K562 (cell line): ENCODE data around the gene KCP. TPM values are rescaled to one million over a fixed set of nuclear protein-coding genes. Genes with fewer than 3 reads are reported as not detected.
A peak's percentile ranks its signal among the peaks of the same experiment; 100 is the strongest.

Experiments
- BRD9 ChIP-seq: fragments of 450-650 bp; IDR thresholded peaks from 2 replicates; pipeline ENCODE4 v1.6.1; 2018; ENCODE audit warnings: low read depth; ENCODE audit not compliant: partially characterized antibody
- DNMT1 ChIP-seq: fragments of 450-650 bp; IDR thresholded peaks from 2 replicates; pipeline ENCODE4 v1.6.1; 2016; ENCODE audit warnings: antibody characterized with exemption, mild to moderate bottlenecking
- FOS ChIP-seq: IDR thresholded peaks from 3 replicates; pipeline ENCODE4 v1.6.1; 2011; ENCODE audit not compliant: insufficient read length; ENCODE audit errors: extremely low read depth
- HEY1 ChIP-seq: fragments of 250-450 bp; sonication (Bioruptor Pico); IDR thresholded peaks from 2 replicates; pipeline ENCODE4 v1.5.0; 2020; ENCODE audit warnings: mild to moderate bottlenecking, moderate library complexity, borderline replicate concordance
- JUN ChIP-seq, 2 experiments: sonication (generic) in 1 of 2; formaldehyde crosslinking in 1 of 2; IDR thresholded peaks; 2 replicates each; pipeline versions ENCODE4 v1.6.1 to v1.8.0; 2012 to 2022; ENCODE audit warnings: borderline replicate concordance in 2 of 2, mild to moderate bottlenecking in 2 of 2, improper control_type of control experiment in 1 of 2, low read depth in 1 of 2, low read length in 1 of 2, missing genetic modification reagents in 1 of 2
- LCOR ChIP-seq: sonication (generic); formaldehyde crosslinking; IDR thresholded peaks from 2 replicates; pipeline ENCODE4 v1.8.0; 2022; ENCODE audit warnings: mild to moderate bottlenecking, missing genetic modification reagents
- MCM2 ChIP-seq: fragments of 450-650 bp; IDR thresholded peaks from 2 replicates; pipeline ENCODE4 v1.6.1; 2017; ENCODE audit warnings: low read depth, mild to moderate bottlenecking
- MEF2A ChIP-seq: IDR thresholded peaks from 2 replicates; pipeline ENCODE4 v1.6.1; 2011; ENCODE audit warnings: low read depth, mild to moderate bottlenecking, low read length, moderate library complexity; ENCODE audit not compliant: control insufficient read depth
- MYNN ChIP-seq, 2 experiments: sonication (generic); formaldehyde crosslinking in 1 of 2; IDR thresholded peaks; 2 replicates each; pipeline versions ENCODE4 v1.5.0 to v1.6.1; 2016 to 2020; ENCODE audit warnings: antibody characterized with exemption in 1 of 2, missing genetic modification reagents in 1 of 2
- RCOR1 ChIP-seq, 2 experiments: IDR thresholded peaks; 2 replicates each; pipeline ENCODE4 v1.6.1; 2012; ENCODE audit warnings: low read depth in 2 of 2, low read length in 2 of 2, borderline replicate concordance in 1 of 2, improper control_type of control experiment in 1 of 2
- ZNF175 ChIP-seq: fragments of 200-800 bp; sonication (Bioruptor generic); IDR thresholded peaks from 2 replicates; pipeline ENCODE4 v1.6.1; 2016; ENCODE audit warnings: low read depth, mild to moderate bottlenecking, missing genetic modification characterization, missing compliant biosample characterization
- ZNF23 ChIP-seq: fragments of 250-450 bp; sonication (Bioruptor Pico); IDR thresholded peaks from 2 replicates; pipeline ENCODE4 v1.4.0; 2020; ENCODE audit warnings: mild to moderate bottlenecking
- ZNF583 ChIP-seq: fragments of 250-450 bp; sonication (Bioruptor Pico); IDR thresholded peaks from 2 replicates; pipeline ENCODE4 v1.4.0; 2020
- polyA plus RNA-seq, 8 experiments: library from polyadenylated mRNA; depleted of rRNA in 4 of 8; stranded (reverse) in 5 of 8; unstranded in 3 of 8; fragments of >200 nt; fragmentation: Nextera tagmentation in 2 of 8; fragmentation: Illumina TruSeq in 1 of 8; extraction: Ambion mirVana in 2 of 8; extraction: Trizol in 1 of 8; gene quantifications; 2 replicates each; pipeline versions ENCODE4 v1.2.1 to v1.2.3, GENCODE V29; 2011 to 2014; ENCODE audit warnings: inconsistent platforms in 1 of 8, missing spikeins in 1 of 8
- total RNA-seq, 7 experiments: library from RNA; depleted of rRNA in 6 of 7; stranded (reverse); fragments of >200 nt in 6 of 7; fragmentation: Illumina TruSeq in 2 of 7; extraction: Trizol in 2 of 7; gene quantifications; 2 replicates each; pipeline versions ENCODE4 v1.2.1 to v1.2.3, GENCODE V29; 2011 to 2021; ENCODE audit warnings: low replicate concordance in 1 of 7
- TF ChIP-seq, protein P1 (sequence below): sonication (generic); formaldehyde crosslinking; IDR thresholded peaks from 2 replicates; pipeline ENCODE4 v1.8.1; 2023; ENCODE audit warnings: missing genetic modification reagents, mild to moderate bottlenecking, borderline replicate concordance
- TF ChIP-seq, protein P2 (sequence below), 2 experiments: fragments of 150-350 bp in 1 of 2; IDR thresholded peaks; 2 replicates each; pipeline ENCODE4 v1.6.1; 2012 to 2016; ENCODE audit warnings: low read depth in 2 of 2, low read length in 2 of 2, mild to moderate bottlenecking in 1 of 2, moderate library complexity in 1 of 2

The KCP gene
- total and polyA plus RNA-seq, 9 of the 15 experiments (the other 6 are each of a cell fraction or from before 2014, with no cell fraction given) = 0.06 to 0.17 (median 0.12) TPM; not detected in 3

DNA sequence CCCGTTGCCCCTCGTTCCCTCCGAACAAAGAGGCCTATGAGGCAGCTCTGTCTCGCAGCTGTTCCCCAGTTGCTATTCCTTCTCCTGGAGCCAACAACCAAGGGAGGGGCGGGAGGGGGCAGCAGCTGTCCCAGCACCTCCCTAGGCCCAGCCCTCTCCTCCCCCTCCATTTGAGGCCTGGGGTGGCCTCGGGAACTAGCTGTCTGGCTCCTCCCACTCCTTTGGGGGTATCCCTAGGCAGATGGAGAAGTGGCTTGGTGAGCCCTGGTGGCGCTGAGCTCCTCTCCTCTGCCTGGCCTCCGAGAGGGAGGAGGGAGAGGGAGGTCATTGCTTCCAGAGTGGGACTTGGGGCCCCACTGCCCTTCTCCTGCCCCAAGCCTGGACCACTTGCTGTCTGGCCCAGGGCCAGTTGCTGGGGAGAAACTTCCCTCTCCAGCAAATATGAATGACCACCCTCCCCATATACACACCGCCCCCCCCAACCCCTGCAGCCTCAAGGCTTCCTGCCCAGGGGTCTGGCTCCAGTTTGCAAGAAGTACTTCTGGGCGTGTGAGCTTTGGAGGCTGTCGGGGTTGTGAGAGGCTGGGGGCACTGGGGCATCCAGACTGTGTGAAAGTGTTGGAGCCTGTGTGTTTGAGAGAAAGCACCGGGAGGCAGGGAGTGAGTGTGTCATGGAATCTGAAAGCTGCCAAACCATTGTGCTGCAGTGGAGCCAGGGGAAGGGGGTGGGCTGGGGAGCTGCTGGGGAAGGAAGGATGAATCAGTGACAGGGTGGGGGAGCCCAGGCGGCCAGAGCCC, 77.2 kb downstream of the KCP start (continued):
- no peak for TF ChIP-seq MCM2
- TF ChIP-seq JUN (IDR thresholded peaks at IDR 0.05; ENCODE audit: borderline replicate concordance, low read depth, low read length) = no peak
- TF ChIP-seq JUN (CRISPR knock-in tag; IDR thresholded peaks at IDR 0.05; ENCODE audit: borderline replicate concordance) = no peak
- TF ChIP-seq HEY1 (CRISPR knock-in tag) = no peak
- no peak for TF ChIP-seq ZNF175 (CRISPR knock-in tag)
- TF ChIP-seq FOS = no peak
- TF ChIP-seq ZNF23 (CRISPR knock-in tag) = no peak
- peak in 1 of 2 experiments; percentile 57; a peak in 2 of 4 replicates for TF ChIP-seq RCOR1 (IDR thresholded peaks at IDR 0.05; ENCODE audit: borderline replicate concordance in 1 of 2, low read depth in 2 of 2, low read length in 2 of 2)
- TF ChIP-seq MYNN (IDR thresholded peaks at IDR 0.05) = no peak
- TF ChIP-seq MYNN (CRISPR knock-in tag; IDR thresholded peaks at IDR 0.05) = no peak
- TF ChIP-seq BRD9 = no peak
- TF ChIP-seq DNMT1 = no peak
- 0 out of 2 replicates have a peak, but pooled peaks have one; percentile 37 for TF ChIP-seq LCOR (CRISPR knock-in tag)
- no peak for TF ChIP-seq MEF2A
- TF ChIP-seq ZNF583 = no peak
- TF ChIP-seq, protein P1, sequence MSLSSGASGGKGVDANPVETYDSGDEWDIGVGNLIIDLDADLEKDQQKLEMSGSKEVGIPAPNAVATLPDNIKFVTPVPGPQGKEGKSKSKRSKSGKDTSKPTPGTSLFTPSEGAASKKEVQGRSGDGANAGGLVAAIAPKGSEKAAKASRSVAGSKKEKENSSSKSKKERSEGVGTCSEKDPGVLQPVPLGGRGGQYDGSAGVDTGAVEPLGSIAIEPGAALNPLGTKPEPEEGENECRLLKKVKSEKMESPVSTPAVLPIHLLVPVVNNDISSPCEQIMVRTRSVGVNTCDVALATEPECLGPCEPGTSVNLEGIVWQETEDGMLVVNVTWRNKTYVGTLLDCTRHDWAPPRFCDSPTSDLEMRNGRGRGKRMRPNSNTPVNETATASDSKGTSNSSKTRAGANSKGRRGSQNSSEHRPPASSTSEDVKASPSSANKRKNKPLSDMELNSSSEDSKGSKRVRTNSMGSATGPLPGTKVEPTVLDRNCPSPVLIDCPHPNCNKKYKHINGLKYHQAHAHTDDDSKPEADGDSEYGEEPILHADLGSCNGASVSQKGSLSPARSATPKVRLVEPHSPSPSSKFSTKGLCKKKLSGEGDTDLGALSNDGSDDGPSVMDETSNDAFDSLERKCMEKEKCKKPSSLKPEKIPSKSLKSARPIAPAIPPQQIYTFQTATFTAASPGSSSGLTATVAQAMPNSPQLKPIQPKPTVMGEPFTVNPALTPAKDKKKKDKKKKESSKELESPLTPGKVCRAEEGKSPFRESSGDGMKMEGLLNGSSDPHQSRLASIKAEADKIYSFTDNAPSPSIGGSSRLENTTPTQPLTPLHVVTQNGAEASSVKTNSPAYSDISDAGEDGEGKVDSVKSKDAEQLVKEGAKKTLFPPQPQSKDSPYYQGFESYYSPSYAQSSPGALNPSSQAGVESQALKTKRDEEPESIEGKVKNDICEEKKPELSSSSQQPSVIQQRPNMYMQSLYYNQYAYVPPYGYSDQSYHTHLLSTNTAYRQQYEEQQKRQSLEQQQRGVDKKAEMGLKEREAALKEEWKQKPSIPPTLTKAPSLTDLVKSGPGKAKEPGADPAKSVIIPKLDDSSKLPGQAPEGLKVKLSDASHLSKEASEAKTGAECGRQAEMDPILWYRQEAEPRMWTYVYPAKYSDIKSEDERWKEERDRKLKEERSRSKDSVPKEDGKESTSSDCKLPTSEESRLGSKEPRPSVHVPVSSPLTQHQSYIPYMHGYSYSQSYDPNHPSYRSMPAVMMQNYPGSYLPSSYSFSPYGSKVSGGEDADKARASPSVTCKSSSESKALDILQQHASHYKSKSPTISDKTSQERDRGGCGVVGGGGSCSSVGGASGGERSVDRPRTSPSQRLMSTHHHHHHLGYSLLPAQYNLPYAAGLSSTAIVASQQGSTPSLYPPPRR (CRISPR knock-in tag) = no peak
- TF ChIP-seq, protein P2, sequence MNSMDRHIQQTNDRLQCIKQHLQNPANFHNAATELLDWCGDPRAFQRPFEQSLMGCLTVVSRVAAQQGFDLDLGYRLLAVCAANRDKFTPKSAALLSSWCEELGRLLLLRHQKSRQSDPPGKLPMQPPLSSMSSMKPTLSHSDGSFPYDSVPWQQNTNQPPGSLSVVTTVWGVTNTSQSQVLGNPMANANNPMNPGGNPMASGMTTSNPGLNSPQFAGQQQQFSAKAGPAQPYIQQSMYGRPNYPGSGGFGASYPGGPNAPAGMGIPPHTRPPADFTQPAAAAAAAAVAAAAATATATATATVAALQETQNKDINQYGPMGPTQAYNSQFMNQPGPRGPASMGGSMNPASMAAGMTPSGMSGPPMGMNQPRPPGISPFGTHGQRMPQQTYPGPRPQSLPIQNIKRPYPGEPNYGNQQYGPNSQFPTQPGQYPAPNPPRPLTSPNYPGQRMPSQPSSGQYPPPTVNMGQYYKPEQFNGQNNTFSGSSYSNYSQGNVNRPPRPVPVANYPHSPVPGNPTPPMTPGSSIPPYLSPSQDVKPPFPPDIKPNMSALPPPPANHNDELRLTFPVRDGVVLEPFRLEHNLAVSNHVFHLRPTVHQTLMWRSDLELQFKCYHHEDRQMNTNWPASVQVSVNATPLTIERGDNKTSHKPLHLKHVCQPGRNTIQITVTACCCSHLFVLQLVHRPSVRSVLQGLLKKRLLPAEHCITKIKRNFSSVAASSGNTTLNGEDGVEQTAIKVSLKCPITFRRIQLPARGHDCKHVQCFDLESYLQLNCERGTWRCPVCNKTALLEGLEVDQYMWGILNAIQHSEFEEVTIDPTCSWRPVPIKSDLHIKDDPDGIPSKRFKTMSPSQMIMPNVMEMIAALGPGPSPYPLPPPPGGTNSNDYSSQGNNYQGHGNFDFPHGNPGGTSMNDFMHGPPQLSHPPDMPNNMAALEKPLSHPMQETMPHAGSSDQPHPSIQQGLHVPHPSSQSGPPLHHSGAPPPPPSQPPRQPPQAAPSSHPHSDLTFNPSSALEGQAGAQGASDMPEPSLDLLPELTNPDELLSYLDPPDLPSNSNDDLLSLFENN (IDR thresholded peaks at IDR 0.05; ENCODE audit: low read depth in 2 of 2, low read length in 2 of 2) = no peak
